ENCODE results near the gene FOSL1. TPM values are rescaled to one million over a fixed set of nuclear protein-coding genes. Genes with fewer than 3 reads are reported as not detected.

FOSL1 gene
- total RNA-seq, 1 experiment from 2014 or later = 125 TPM

DNA sequence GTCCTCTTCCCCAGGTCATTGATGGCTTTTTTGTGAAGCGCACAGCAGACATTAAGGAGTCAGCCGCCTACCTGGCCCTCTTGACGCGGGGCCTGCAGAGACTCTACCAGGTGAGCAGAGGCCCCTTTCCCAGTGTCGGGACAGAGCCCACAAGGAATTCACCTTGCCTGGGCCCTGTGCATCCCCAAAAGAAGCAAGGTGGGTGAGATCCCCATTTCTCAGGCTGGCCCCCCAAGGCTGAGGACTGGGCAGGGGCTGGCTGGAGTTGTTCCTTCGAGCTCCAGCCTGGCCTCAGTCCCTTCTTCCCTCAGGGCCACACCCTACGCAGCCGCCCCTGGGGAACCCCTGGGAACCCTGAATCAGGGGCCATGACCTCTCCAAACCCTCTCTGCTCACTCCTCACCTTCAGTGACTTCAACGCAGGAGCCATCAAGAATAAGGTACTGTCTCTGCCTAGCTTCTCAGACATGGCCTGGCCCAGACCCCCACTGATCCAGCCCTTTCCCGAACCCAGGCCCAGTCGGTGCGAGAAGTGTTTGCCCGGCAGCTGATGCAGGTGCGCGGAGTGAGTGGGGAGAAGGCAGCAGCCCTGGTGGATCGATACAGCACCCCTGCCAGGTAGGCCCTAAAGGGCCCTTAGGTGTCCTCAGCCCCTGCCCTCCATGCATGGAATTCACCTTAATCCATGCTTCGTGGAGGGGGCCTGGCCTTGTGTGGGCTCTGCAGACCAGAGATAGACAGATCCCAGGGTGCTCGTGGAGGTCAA lies 35.3 kb downstream of the FOSL1 start:
- Histone ChIP-seq H3K4me3 (replicated peaks in 1 of 2; ENCODE audit: low read depth in 1 of 2, low read length in 2 of 2) (no peak overlapping the region), H3K27me3 (ENCODE audit: insufficient read depth, low read length) (no peaks in the 10 kb centered on the region), H3K4me2 (ENCODE audit: low read length) (no peak overlapping the region), H4K20me1 (ENCODE audit: insufficient read depth) (no peaks in the 10 kb centered on the region), H3K27ac (ENCODE audit: low read depth, low read length) (no peak overlapping the region), H3K79me2 (ENCODE audit: insufficient read depth, low read length) (peaks cover 22% of the 10 kb centered on the region), H3K9me3 (ENCODE audit: control insufficient read depth in 1 of 2, insufficient read depth in 1 of 2, low read depth in 1 of 2, low read length in 2 of 2) (no peaks in the 10 kb centered on the region), H3K4me1 (ENCODE audit: control insufficient read depth in 1 of 2, insufficient read depth in 2 of 2, low read length in 2 of 2) (peaks cover 9 to 14% of the 10 kb centered on the region in 2 experiments), H3K36me3 (ENCODE audit: control insufficient read depth in 1 of 2, insufficient read depth in 2 of 2, low read length in 2 of 2) (peaks cover 7 to 18% of the 10 kb centered on the region in 2 experiments; a peak in 3 of 4 replicates), H3K9ac (ENCODE audit: low read length) (no peak overlapping the region), H3K9me2 (ENCODE audit: insufficient read depth) (no peaks in the 10 kb centered on the region), H2AFZ (ENCODE audit: low read depth, low read length, poor library complexity, severe bottlenecking) (no peak overlapping the region)
- RAD21 ChIA-PET (ENCODE audit: low non-redundant PET in 1 of 2, low total read pairs in 2 of 2, uncharacterized antibody in 2 of 2, unreplicated experiment in 2 of 2) = interaction anchor here in 1 of 2 experiments (0.6 kb wide), 1 partner anchor 271 kb away, joined by 3 read pairs; no protein-coding TSS in a partner anchor
- POLR2A ChIA-PET = no interaction called here
- TF ChIP-seq MAX (IDR thresholded peaks at IDR 0.05) (no peak), YY1 (IDR thresholded peaks at IDR 0.05; ENCODE audit: extremely low read depth, insufficient replicate concordance, low read depth, low read length) (no peak), JUND (IDR thresholded peaks at IDR 0.05) (no peak), TCF7L2 (IDR thresholded peaks at IDR 0.05; ENCODE audit: borderline replicate concordance, extremely low read depth, insufficient read depth, insufficient read length) (no peak), SIN3A (IDR thresholded peaks at IDR 0.05; ENCODE audit: low read depth) (no peak)
- CTCF ChIA-PET = no interaction called here
- no TSS peak for BruUV-seq (replicated peaks)
- intact Hi-C loops (cut with micrococcal nuclease) = no loop called here
- no peak for ATAC-seq
- DNase-seq (ENCODE audit: low read depth, low spot score) = no peak

DNA sequence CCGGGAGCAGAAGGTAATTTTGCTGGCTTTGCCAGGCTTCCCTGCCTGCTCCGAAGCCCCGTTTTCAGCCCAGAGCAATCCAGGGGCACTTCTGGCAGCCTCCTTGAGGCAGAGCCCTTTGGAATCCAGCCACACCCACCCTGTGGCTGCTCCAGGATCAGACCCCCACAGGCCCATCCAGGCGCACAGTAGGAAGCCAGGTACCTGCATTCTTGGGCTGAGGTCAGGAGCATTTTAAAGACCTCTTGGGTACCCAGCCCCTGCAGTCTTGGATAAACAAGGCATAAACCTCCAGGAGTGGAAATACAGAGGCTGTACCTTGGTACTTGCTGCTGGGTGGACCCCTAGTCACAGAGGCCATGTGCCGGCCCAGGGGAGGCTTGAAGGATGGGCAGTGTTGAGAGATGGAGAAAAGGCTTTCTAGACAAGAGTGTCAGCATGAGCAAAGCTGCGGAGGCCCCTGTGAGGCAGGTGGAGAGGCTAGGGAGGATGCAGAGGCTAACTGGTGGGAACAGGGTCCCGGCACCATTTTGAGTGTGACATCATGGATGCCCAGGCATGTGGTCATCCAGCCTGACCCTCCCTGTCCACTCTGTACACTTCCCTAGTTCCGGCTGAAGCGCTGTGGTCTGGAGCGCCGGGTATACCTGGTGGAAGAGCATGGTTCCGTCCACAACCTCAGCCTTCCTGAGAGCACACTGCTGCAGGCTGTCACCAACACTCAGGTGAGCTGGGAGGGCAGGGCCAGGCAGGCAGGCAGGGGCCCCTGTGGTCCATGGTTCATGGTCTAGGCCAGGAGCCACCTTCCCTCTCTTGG lies 36.1 kb downstream of the FOSL1 start:
- no TSS peak for BruUV-seq (replicated peaks)
- no peak for ATAC-seq
- CTCF ChIA-PET = no interaction called here
- no peak overlapping the region for H3K27ac ChIP-seq (ENCODE audit: low read depth, low read length)
- H3K9me3 ChIP-seq (ENCODE audit: control insufficient read depth in 1 of 2, insufficient read depth in 1 of 2, low read depth in 1 of 2, low read length in 2 of 2) = no peaks in the 10 kb centered on the region
- H2AFZ ChIP-seq (ENCODE audit: low read depth, low read length, poor library complexity, severe bottlenecking) = no peak overlapping the region
- no peak overlapping the region for H3K9ac ChIP-seq (ENCODE audit: low read length)
- H3K36me3 ChIP-seq (ENCODE audit: control insufficient read depth in 1 of 2, insufficient read depth in 2 of 2, low read length in 2 of 2) = peaks cover 7 to 18% of the 10 kb centered on the region in 2 experiments; a peak in 3 of 4 replicates
- peaks cover 22% of the 10 kb centered on the region for H3K79me2 ChIP-seq (ENCODE audit: insufficient read depth, low read length)
- POLR2A ChIA-PET = no interaction called here
- H3K4me1 ChIP-seq (ENCODE audit: control insufficient read depth in 1 of 2, insufficient read depth in 2 of 2, low read length in 2 of 2) = peaks cover 10 to 22% of the 10 kb centered on the region in 2 experiments
- intact Hi-C loops (cut with micrococcal nuclease) = no loop called here
- H3K27me3 ChIP-seq (ENCODE audit: insufficient read depth, low read length) = no peaks in the 10 kb centered on the region
- TF ChIP-seq POLR2AphosphoS5 (IDR thresholded peaks at IDR 0.05; ENCODE audit: low read depth, low read length) = no peak
- TF ChIP-seq JUND (IDR thresholded peaks at IDR 0.05) = no peak
- no peak for TF ChIP-seq POLR2A (IDR thresholded peaks at IDR 0.05; ENCODE audit: borderline replicate concordance, extremely low read depth, insufficient read depth, insufficient read length)
- no peak for TF ChIP-seq EGR1 (IDR thresholded peaks at IDR 0.05; ENCODE audit: low read depth)
- no peak for TF ChIP-seq EZH2 (IDR thresholded peaks at IDR 0.05)
- RAD21 ChIA-PET (ENCODE audit: low non-redundant PET in 1 of 2, low total read pairs in 2 of 2, uncharacterized antibody in 2 of 2, unreplicated experiment in 2 of 2) = interaction anchor here in 1 of 2 experiments (0.6 kb wide), 1 partner anchor 272 kb away, joined by 3 read pairs; no protein-coding TSS in a partner anchor
- no peaks in the 10 kb centered on the region for H4K20me1 ChIP-seq (ENCODE audit: insufficient read depth)
- H3K4me2 ChIP-seq (ENCODE audit: low read length) = no peak overlapping the region
- no peaks in the 10 kb centered on the region for H3K9me2 ChIP-seq (ENCODE audit: insufficient read depth)
- no peak for DNase-seq (ENCODE audit: low read depth, low spot score)
- no peak overlapping the region for H3K4me3 ChIP-seq (replicated peaks in 1 of 2; ENCODE audit: low read depth in 1 of 2, low read length in 2 of 2)
